ENCODE measurements around the gene DPPA5. TPM values are rescaled to one million over a fixed set of nuclear protein-coding genes. Genes with fewer than 3 reads are reported as not detected.

The DPPA5 gene
- not detected in 3 replicates for polyA plus RNA-seq
- not detected for polyA plus RNA-seq (2011; ENCODE audit: low read depth)
- not detected in 2 replicates for polyA plus RNA-seq (2011; cell fraction: cytosol; rRNA removed)
- polyA plus RNA-seq (2011; cell fraction: nucleus; rRNA removed): not detected in 2 replicates
- polyA plus RNA-seq (2012; ENCODE audit: low replicate concordance): not detected in 2 replicates
- polyA minus RNA-seq: not detected in 3 replicates
- not detected for polyA minus RNA-seq (2011; cell fraction: cytosol; rRNA and poly(A)+ RNA removed)
- polyA minus RNA-seq (2011; cell fraction: nucleus; rRNA and poly(A)+ RNA removed): not detected in 2 replicates

GRCh38 chr6:73353636-73354593, at the start of gene DPPA5:
TSS of gene DPPA5 (minus strand) at chr6:73354276. CDS start at chr6:73354225, 51 bp downstream.
- no peaks in the 10 kb centered on the region for H4K20me1 ChIP-seq (ENCODE audit: control insufficient read depth, extremely low read depth, insufficient read depth, low read length)
- H3K4me2 ChIP-seq (ENCODE audit: control insufficient read depth, extremely low read depth, insufficient read depth, low read depth, low read length): no peak within 1 kb of the TSS
- FAIRE-seq: no peak
- TF ChIP-seq EZH2 (IDR thresholded peaks at IDR 0.05; ENCODE audit: low read length) (no peak), CTCF (optimal IDR thresholded peaks at IDR 0.05 in 1 of 3, IDR thresholded peaks at IDR 0.05 in 1 of 3, conservative IDR thresholded peaks at IDR 0.05 in 1 of 3; ENCODE audit: extremely low read depth in 1 of 3, insufficient read depth in 2 of 3, low read length in 3 of 3) (no peak)
- no peaks in the 10 kb centered on the region for H3K4me1 ChIP-seq (ENCODE audit: control insufficient read depth, extremely low read depth, insufficient read depth, low read length)
- no peaks in the 10 kb centered on the region for H3K9me1 ChIP-seq (ENCODE audit: control insufficient read depth, extremely low read depth, insufficient read depth, low read length)
- no peaks in the 10 kb centered on the region for H3K79me2 ChIP-seq (ENCODE audit: control insufficient read depth, insufficient read depth, low read length)
- dilution Hi-C loops (cut with MboI; ENCODE audit: extremely low pct_ligation_motif_present, low sequenced_read_pairs): no loop called here
- no peak for DNase-seq (ENCODE audit: low read depth, low spot score)
- H3K36me3 ChIP-seq (ENCODE audit: control insufficient read depth in 2 of 2, extremely low read depth in 1 of 2, insufficient read depth in 2 of 2, low read length in 2 of 2): no peaks in the 10 kb centered on the region
- no peak within 1 kb of the TSS for H2AFZ ChIP-seq (ENCODE audit: control insufficient read depth, low read length)
- H3K9ac ChIP-seq (ENCODE audit: control insufficient read depth, extremely low read depth, insufficient read depth, low read length): no peak within 1 kb of the TSS
- H3K27ac ChIP-seq (ENCODE audit: control insufficient read depth, insufficient read depth, low read length): no peak within 1 kb of the TSS
- no peaks in the 10 kb centered on the region for H3K9me3 ChIP-seq (ENCODE audit: control insufficient read depth, low read depth, low read length)
- H3K27me3 ChIP-seq (ENCODE audit: control insufficient read depth, extremely low read depth, insufficient read depth, low read length): peaks cover 12% of the 10 kb centered on the region
- H3K4me3 ChIP-seq (ENCODE audit: control insufficient read depth in 2 of 3, extremely low read depth in 1 of 3, insufficient read depth in 2 of 3, low read depth in 1 of 3, low read length in 3 of 3): no peak within 1 kb of the TSS

- dilution Hi-C loops (cut with MboI; ENCODE audit: extremely low pct_ligation_motif_present, low sequenced_read_pairs): no loop called here
Measured at GRCh38 chr6:73400656-73401055, 46.6 kb upstream of the DPPA5 start.

More at GRCh38 chr6:73400656-73401055, 46.6 kb upstream of the DPPA5 start:
- no peak for TF ChIP-seq EZH2 (IDR thresholded peaks at IDR 0.05; ENCODE audit: low read length)
- no peak for TF ChIP-seq CTCF (optimal IDR thresholded peaks at IDR 0.05 in 1 of 3, IDR thresholded peaks at IDR 0.05 in 1 of 3, conservative IDR thresholded peaks at IDR 0.05 in 1 of 3; ENCODE audit: extremely low read depth in 1 of 3, insufficient read depth in 2 of 3, low read length in 3 of 3)
- Histone ChIP-seq H3K9me3 (ENCODE audit: control insufficient read depth, low read depth, low read length) (no peaks in the 10 kb centered on the region), H3K27ac (ENCODE audit: control insufficient read depth, insufficient read depth, low read length) (no peak overlapping the region), H4K20me1 (ENCODE audit: control insufficient read depth, extremely low read depth, insufficient read depth, low read length) (no peaks in the 10 kb centered on the region), H3K4me2 (ENCODE audit: control insufficient read depth, extremely low read depth, insufficient read depth, low read depth, low read length) (no peak overlapping the region), H3K27me3 (ENCODE audit: control insufficient read depth, extremely low read depth, insufficient read depth, low read length) (no peaks in the 10 kb centered on the region), H3K9ac (ENCODE audit: control insufficient read depth, extremely low read depth, insufficient read depth, low read length) (no peak overlapping the region), H3K4me1 (ENCODE audit: control insufficient read depth, extremely low read depth, insufficient read depth, low read length) (no peaks in the 10 kb centered on the region), H3K4me3 (ENCODE audit: control insufficient read depth in 2 of 3, extremely low read depth in 1 of 3, insufficient read depth in 2 of 3, low read depth in 1 of 3, low read length in 3 of 3) (no peak overlapping the region), H3K36me3 (ENCODE audit: control insufficient read depth in 2 of 2, extremely low read depth in 1 of 2, insufficient read depth in 2 of 2, low read length in 2 of 2) (no peaks in the 10 kb centered on the region), H2AFZ (ENCODE audit: control insufficient read depth, low read length) (no peak overlapping the region), H3K79me2 (ENCODE audit: control insufficient read depth, insufficient read depth, low read length) (no peaks in the 10 kb centered on the region), H3K9me1 (ENCODE audit: control insufficient read depth, extremely low read depth, insufficient read depth, low read length) (no peaks in the 10 kb centered on the region)
- no peak for FAIRE-seq
- DNase-seq (ENCODE audit: low read depth, low spot score): no peak

Data from keratinocyte (primary cell).